ENCODE results near the gene HS1BP3.

GRCh38 chr2:20643826-20644225 lies 7.1 kb downstream of the HS1BP3 start:
- TF ChIP-seq CTCF (IDR thresholded peaks at IDR 0.05), result no peak
- no peak for TF ChIP-seq POLR2A (IDR thresholded peaks at IDR 0.05)
